Measurements from ENCODE around the gene GRPEL2.
A peak's percentile ranks its signal among the peaks of the same experiment; 100 is the strongest.

Gene GRPEL2

GRCh38 chr5:149358868-149359495 lies 13.7 kb downstream of the GRPEL2 start:
- DNase-seq = no peak

GRCh38 chr5:149360272-149360671 lies 15.0 kb downstream of the GRPEL2 start:
- DNase-seq = no peak

- no peak for DNase-seq
These were observed 17.2 kb downstream of the GRPEL2 start for GRCh38 chr5:149362541-149362940.

- no peak for DNase-seq
These were observed 18.1 kb downstream of the GRPEL2 start for GRCh38 chr5:149363358-149363757.

- DNase-seq = no peak
These were observed 18.6 kb downstream of the GRPEL2 start for GRCh38 chr5:149363936-149364335.

GRCh38 chr5:149364719-149365118 lies 19.4 kb downstream of the GRPEL2 start:
- no peak for DNase-seq

- no peak for DNase-seq
These were observed 20.1 kb downstream of the GRPEL2 start for GRCh38 chr5:149365418-149365817.

- DNase-seq = no peak
These were observed 20.9 kb downstream of the GRPEL2 start for GRCh38 chr5:149366169-149366729.

- peak; percentile 13 to 30 for DNase-seq
These were observed 22.1 kb downstream of the GRPEL2 start for GRCh38 chr5:149367249-149367971.

GRCh38 chr5:149367972-149368645 lies 22.8 kb downstream of the GRPEL2 start:
- no peak for DNase-seq

GRCh38 chr5:149370878-149371277 lies 25.6 kb downstream of the GRPEL2 start:
- no peak for DNase-seq

- peak in 1 of 2 experiments; percentile 48 for DNase-seq
These were observed 26.1 kb downstream of the GRPEL2 start for GRCh38 chr5:149371296-149371962.

- no peak for DNase-seq
These were observed 26.9 kb downstream of the GRPEL2 start for GRCh38 chr5:149372076-149372795.

- DNase-seq = no peak
These were observed 27.6 kb downstream of the GRPEL2 start for GRCh38 chr5:149372932-149373331.

GRCh38 chr5:149374303-149374702 lies 29.0 kb downstream of the GRPEL2 start:
- no peak for DNase-seq

GRCh38 chr5:149374801-149375200 lies 29.5 kb downstream of the GRPEL2 start:
- no peak for DNase-seq

GRCh38 chr5:149375434-149375833 lies 30.1 kb downstream of the GRPEL2 start:
- no peak for DNase-seq

- DNase-seq = no peak
These were observed 30.8 kb downstream of the GRPEL2 start for GRCh38 chr5:149376104-149376503.

- no peak for DNase-seq
These were observed 31.6 kb downstream of the GRPEL2 start for GRCh38 chr5:149376711-149377447.

- DNase-seq = no peak
These were observed 33.0 kb downstream of the GRPEL2 start for GRCh38 chr5:149378241-149378820.

GRCh38 chr5:149379177-149379761 lies 34.0 kb downstream of the GRPEL2 start, which contains the start of gene IL17B:
Gene IL17B (minus strand): TSS chr5:149379292. CDS start chr5:149379225, 67 bp downstream.
- no peak for DNase-seq
